Glutamatergic neuron (in vitro differentiated cells): ENCODE measurements around the gene IGLL5. TPM values are rescaled to one million over a fixed set of nuclear protein-coding genes. Genes with fewer than 3 reads are reported as not detected.

Experiments
- DNase-seq: peaks from one replicate; pipeline ENCODE4 v3.0.0; 2022
- H3K27ac Mint-ChIP-seq: one replicate; pipeline ENCODE4 v1.8.0; 2020; ENCODE audit warnings: mild to moderate bottlenecking, mixed read lengths, inconsistent platforms; ENCODE audit not compliant: unreplicated experiment
- H3K27me3 Mint-ChIP-seq: one replicate; pipeline ENCODE4 v1.8.0; 2020; ENCODE audit warnings: mild to moderate bottlenecking, moderate library complexity, mixed read lengths, inconsistent platforms; ENCODE audit not compliant: unreplicated experiment
- H3K36me3 Mint-ChIP-seq: one replicate; pipeline ENCODE4 v1.8.0; 2020; ENCODE audit warnings: mild to moderate bottlenecking, mixed read lengths, inconsistent platforms; ENCODE audit not compliant: unreplicated experiment
- H3K4me1 Mint-ChIP-seq: one replicate; pipeline ENCODE4 v1.8.0; 2020; ENCODE audit warnings: mild to moderate bottlenecking, low read depth, mixed read lengths, inconsistent platforms; ENCODE audit not compliant: unreplicated experiment
- H3K4me3 Mint-ChIP-seq: one replicate; pipeline ENCODE4 v1.8.0; 2020; ENCODE audit warnings: mild to moderate bottlenecking, mixed read lengths, inconsistent platforms; ENCODE audit not compliant: unreplicated experiment
- H3K9me3 Mint-ChIP-seq: one replicate; pipeline ENCODE4 v1.8.0; 2020; ENCODE audit warnings: mild to moderate bottlenecking, moderate library complexity, mixed read lengths, inconsistent platforms; ENCODE audit not compliant: unreplicated experiment
- CTCF ChIP-seq: fragments of 200-600 bp; sonication (generic); IDR thresholded peaks from one replicate; pipeline ENCODE4 v1.5.0; 2021; ENCODE audit not compliant: partially characterized antibody, unreplicated experiment
- total RNA-seq: library from RNA; stranded (reverse); fragmentation: NEBNext Ultra II Directional; extraction: Animal tissue kit (Norgen Biotek cat#: 25700); gene quantifications from one replicate; pipeline ENCODE4 v1.2.1, GENCODE V29; 2021; ENCODE audit not compliant: unreplicated experiment

IGLL5 gene
- total RNA-seq, 1 donor from 2014 or later = not detected

GRCh38 chr22:22849640-22850610 lies 37.7 kb upstream of the IGLL5 start:
- Mint-ChIP-seq H3K4me1 (peaks cover 3% of the 10 kb centered on the region), H3K27me3 (peaks cover 3% of the 10 kb centered on the region)

DNA sequence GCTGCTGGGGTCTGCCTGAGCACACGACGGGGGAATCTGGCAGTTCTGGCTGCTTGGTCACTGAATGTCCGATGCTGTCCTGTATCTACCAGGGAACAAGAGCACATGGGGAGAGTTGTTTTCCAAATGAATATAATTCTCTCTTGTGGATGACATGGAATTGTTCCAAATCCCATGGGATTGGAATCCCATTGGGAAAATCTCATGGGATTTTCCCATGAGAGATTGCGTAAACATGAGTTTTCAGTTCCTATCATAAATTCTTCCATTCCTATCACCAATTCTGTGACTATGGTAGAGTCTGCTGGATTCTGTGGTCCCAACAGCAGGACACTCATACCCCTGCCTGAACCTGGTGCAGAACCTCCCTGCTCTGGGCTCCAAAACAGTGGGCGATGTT lies 35.6 kb upstream of the IGLL5 start:
- no peak for TF ChIP-seq CTCF
- H3K27ac Mint-ChIP-seq = no peak overlapping the region
- peaks cover 7% of the 10 kb centered on the region for H3K27me3 Mint-ChIP-seq
- H3K4me3 Mint-ChIP-seq = no peak overlapping the region
- H3K36me3 Mint-ChIP-seq = no peaks in the 10 kb centered on the region
- no peak for DNase-seq
- peaks cover 4% of the 10 kb centered on the region for H3K9me3 Mint-ChIP-seq
- H3K4me1 Mint-ChIP-seq = peaks cover 3% of the 10 kb centered on the region

More at GRCh38 chr22:22849640-22850610, 37.7 kb upstream of the IGLL5 start:
- no peak overlapping the region for H3K4me3 Mint-ChIP-seq
- no peak overlapping the region for H3K27ac Mint-ChIP-seq
- no peak for TF ChIP-seq CTCF
- H3K9me3 Mint-ChIP-seq = peaks cover 4% of the 10 kb centered on the region
- DNase-seq = no peak
- H3K36me3 Mint-ChIP-seq = no peaks in the 10 kb centered on the region

- H3K4me3 Mint-ChIP-seq = no peak overlapping the region
- H3K27me3 Mint-ChIP-seq = peaks cover 10% of the 10 kb centered on the region
Observed at GRCh38 chr22:22853713-22854112, 33.9 kb upstream of the IGLL5 start.

GRCh38 chr22:22854466-22854865 lies 33.1 kb upstream of the IGLL5 start:
- H3K4me1 Mint-ChIP-seq = peaks cover 5% of the 10 kb centered on the region
- no peak for TF ChIP-seq CTCF
- DNase-seq = no peak
- H3K27me3 Mint-ChIP-seq = peaks cover 13% of the 10 kb centered on the region
- H3K27ac Mint-ChIP-seq = no peak overlapping the region
- no peaks in the 10 kb centered on the region for H3K36me3 Mint-ChIP-seq
- H3K4me3 Mint-ChIP-seq = no peak overlapping the region
- H3K9me3 Mint-ChIP-seq = peaks cover 8% of the 10 kb centered on the region

More at GRCh38 chr22:22853713-22854112, 33.9 kb upstream of the IGLL5 start:
- peaks cover 8% of the 10 kb centered on the region for H3K9me3 Mint-ChIP-seq
- no peak for DNase-seq
- H3K27ac Mint-ChIP-seq = no peak overlapping the region
- peaks cover 3% of the 10 kb centered on the region for H3K4me1 Mint-ChIP-seq
- no peaks in the 10 kb centered on the region for H3K36me3 Mint-ChIP-seq
- no peak for TF ChIP-seq CTCF

- no peaks in the 10 kb centered on the region for H3K36me3 Mint-ChIP-seq
- TF ChIP-seq CTCF = no peak
- DNase-seq = no peak
- no peak overlapping the region for H3K27ac Mint-ChIP-seq
- H3K4me3 Mint-ChIP-seq = no peak overlapping the region
- peaks cover 13% of the 10 kb centered on the region for H3K27me3 Mint-ChIP-seq
- H3K9me3 Mint-ChIP-seq = peaks cover 8% of the 10 kb centered on the region
- peaks cover 2% of the 10 kb centered on the region for H3K4me1 Mint-ChIP-seq
Observed at GRCh38 chr22:22855085-22855484, 32.5 kb upstream of the IGLL5 start.
